GM18511 (cell line): ENCODE data around the gene IFI6.
"Not testable (repeated sequence)": the region's sequence is repeated elsewhere in the genome, so short reads cannot be mapped to it uniquely, and the experiment has no call there.

Source experiments
- ATAC-seq: cut with Tn5 transposase; IDR thresholded peaks from one replicate; pipeline ENCODE4 v1.9.1; 2021; ENCODE audit warnings: mild to moderate bottlenecking, moderate library complexity; ENCODE audit not compliant: unreplicated experiment

Gene IFI6

GRCh38 chr1:27671964-27672749, at the start of gene IFI6:
Gene IFI6 (minus strand): TSS chr1:27672192. CDS start chr1:27669314, 2,878 bp downstream.
- ATAC-seq: peak; percentile 86

- ATAC-seq: no peak
Observed at GRCh38 chr1:27719286-27720251, 47.6 kb upstream of the IFI6 start.

GRCh38 chr1:27716262-27716895, 44.4 kb upstream of the IFI6 start:
- no peak for ATAC-seq

GRCh38 chr1:27713869-27714513, 42.0 kb upstream of the IFI6 start:
- ATAC-seq: no peak

- ATAC-seq: no peak
Observed at GRCh38 chr1:27713139-27713725, 41.2 kb upstream of the IFI6 start.

GRCh38 chr1:27710574-27710973, 38.6 kb upstream of the IFI6 start:
- no peak for ATAC-seq

GRCh38 chr1:27705545-27705944, 33.6 kb upstream of the IFI6 start:
- ATAC-seq: no peak

- ATAC-seq: no peak
Observed at GRCh38 chr1:27704958-27705357, 33.0 kb upstream of the IFI6 start.

- ATAC-seq: not testable (repeated sequence)
Observed at GRCh38 chr1:27696835-27697234, 24.8 kb upstream of the IFI6 start.

GRCh38 chr1:27690183-27690582, 18.2 kb upstream of the IFI6 start:
- ATAC-seq: no peak

- no peak for ATAC-seq
Observed at GRCh38 chr1:27689423-27690173, 17.6 kb upstream of the IFI6 start.

GRCh38 chr1:27687906-27688305, 15.9 kb upstream of the IFI6 start:
- ATAC-seq: no peak

GRCh38 chr1:27686223-27686990, 14.4 kb upstream of the IFI6 start:
- ATAC-seq: no peak

GRCh38 chr1:27684176-27684575, 12.2 kb upstream of the IFI6 start:
- ATAC-seq: no peak

GRCh38 chr1:27682351-27682944, 10.5 kb upstream of the IFI6 start:
- no peak for ATAC-seq

GRCh38 chr1:27681580-27681979, 9.6 kb upstream of the IFI6 start:
- not testable (repeated sequence) for ATAC-seq

GRCh38 chr1:27680225-27680791, 8.3 kb upstream of the IFI6 start:
- not testable (repeated sequence) for ATAC-seq

- no peak for ATAC-seq
Observed at GRCh38 chr1:27678747-27679146, 6.8 kb upstream of the IFI6 start.
